B cell (primary cell): ENCODE results near the gene NCKAP1. TPM values are rescaled to one million over a fixed set of nuclear protein-coding genes. Genes with fewer than 3 reads are reported as not detected.

ENCODE experiments used
- ATAC-seq: fragments of 200-7000 bp; cut with Tn5 transposase; one replicate; pipeline ENCODE4 v1.10.0; 2021; ENCODE audit warnings: low read depth, mild to moderate bottlenecking, moderate number of reproducible peaks, moderate library complexity
- CTCF ChIA-PET: fragments of 350-600 bp; sonication (Branson Sonifier 250); formaldehyde crosslinking; loops from one replicate; lab custom pipeline; 2021; ENCODE audit warnings: antibody characterized with exemption, inconsistent platforms; lab: Charles Lee
- POLR2A ChIA-PET: fragments of 350-600 bp; sonication (Branson Sonifier 250); formaldehyde crosslinking; loops from one replicate; lab custom pipeline; 2021; ENCODE audit warnings: antibody characterized with exemption; lab: Charles Lee
- DNase-seq: peaks from one replicate; pipeline ENCODE4 v3.0.0; 2013
- H2AFZ ChIP-seq: 2 replicates; pipeline ENCODE4 v1.6.1; 2012; ENCODE audit warnings: mild to moderate bottlenecking, low read depth, low read length; ENCODE audit not compliant: insufficient read depth, poor library complexity, severe bottlenecking
- H3K27ac ChIP-seq, 2 donors: 1 replicate in 1 of 2; 2 replicates in 1 of 2; pipeline ENCODE4 v1.5.1; 2012 to 2013; ENCODE audit warnings: low read length in 2 of 2, mild to moderate bottlenecking in 2 of 2, moderate library complexity in 1 of 2
- H3K27me3 ChIP-seq, 4 experiments: fragments of 200-600 bp in 1 of 4; sonication (generic) in 1 of 4; replicated peaks in 1 of 4; 1 replicate in 2 of 4; 2 replicates in 2 of 4; pipeline versions ENCODE4 v1.6.1 to v1.7.0; 2013 to 2016; ENCODE audit warnings: low read length in 3 of 4, mild to moderate bottlenecking in 2 of 4, mixed read lengths in 1 of 4, moderate library complexity in 1 of 4; ENCODE audit not compliant: insufficient read depth in 4 of 4, control insufficient read depth in 3 of 4; ENCODE audit errors: control extremely low read depth in 1 of 4
- H3K36me3 ChIP-seq, 2 experiments: replicated peaks in 1 of 2; 1 replicate in 1 of 2; 2 replicates in 1 of 2; pipeline versions ENCODE4 v1.6.1 to v1.7.1; 2013; ENCODE audit warnings: low read length in 1 of 2; ENCODE audit not compliant: insufficient read depth in 2 of 2, control insufficient read depth in 1 of 2; ENCODE audit errors: control extremely low read depth in 1 of 2, extremely low read depth in 1 of 2
- H3K4me1 ChIP-seq, 2 donors: fragments of 200-600 bp in 1 of 2; sonication (generic) in 1 of 2; 1 replicate in 1 of 2; 2 replicates in 1 of 2; pipeline versions ENCODE4 v1.5.1 to v1.6.1; 2013 to 2017; ENCODE audit warnings: low read length in 2 of 2; ENCODE audit not compliant: control insufficient read depth in 2 of 2, insufficient read depth in 2 of 2
- H3K4me2 ChIP-seq: replicated peaks from 2 replicates; pipeline ENCODE3; 2012; ENCODE audit warnings: mild to moderate bottlenecking, low read depth, low read length; ENCODE audit not compliant: poor library complexity, severe bottlenecking
- H3K4me3 ChIP-seq, 5 experiments: fragments of 200-600 bp in 1 of 5; sonication (generic) in 1 of 5; 1 replicate in 3 of 5; 2 replicates in 2 of 5; pipeline versions ENCODE4 v1.5.1 to v1.7.0; 2011 to 2016; ENCODE audit warnings: low read length in 4 of 5, mild to moderate bottlenecking in 4 of 5, low read depth in 2 of 5, control low read depth in 1 of 5, moderate library complexity in 1 of 5; ENCODE audit not compliant: insufficient read depth in 1 of 5; ENCODE audit errors: control extremely low read depth in 1 of 5, extremely low read depth in 1 of 5
- H3K79me2 ChIP-seq: fragments of 200-600 bp; sonication (generic); one replicate; pipeline ENCODE4 v1.6.0; 2016; ENCODE audit warnings: low read length; ENCODE audit not compliant: control insufficient read depth, insufficient read depth
- H3K9ac ChIP-seq: fragments of 200-600 bp; sonication (generic); 2 replicates; pipeline ENCODE4 v1.6.1; 2017; ENCODE audit warnings: mild to moderate bottlenecking, low read length, moderate library complexity
- H3K9me3 ChIP-seq, 3 donors: one replicate each; pipeline versions ENCODE4 v1.6.1 to v1.7.1; 2013; ENCODE audit warnings: low read length in 2 of 3; ENCODE audit not compliant: control insufficient read depth in 2 of 3, insufficient read depth in 1 of 3; ENCODE audit errors: control extremely low read depth in 1 of 3
- H4K20me1 ChIP-seq: 2 replicates; pipeline ENCODE4 v1.6.0; 2012; ENCODE audit warnings: mild to moderate bottlenecking, low read length; ENCODE audit not compliant: insufficient read depth, control insufficient read depth, poor library complexity, severe bottlenecking
- H3K27ac Mint-ChIP-seq: one replicate; pipeline ENCODE4 v1.8.0; 2021; ENCODE audit warnings: mixed read lengths
- H3K27me3 Mint-ChIP-seq: one replicate; pipeline ENCODE4 v1.8.0; 2021; ENCODE audit warnings: mixed read lengths
- H3K4me1 Mint-ChIP-seq: one replicate; pipeline ENCODE4 v1.8.0; 2021; ENCODE audit warnings: mixed read lengths
- H3K4me3 Mint-ChIP-seq: one replicate; pipeline ENCODE4 v1.8.0; 2021; ENCODE audit warnings: mixed read lengths
- H3K9me3 Mint-ChIP-seq: one replicate; pipeline ENCODE4 v1.8.0; 2022; ENCODE audit warnings: mixed read lengths; ENCODE audit not compliant: insufficient read depth
- CTCF ChIP-seq: fragments of 200-600 bp; IDR thresholded peaks from one replicate; pipeline ENCODE4 v1.8.0; 2022; ENCODE audit warnings: antibody characterized with exemption, mild to moderate bottlenecking
- EZH2 ChIP-seq: IDR thresholded peaks from 2 replicates; pipeline ENCODE4 v1.6.1; 2012; ENCODE audit warnings: borderline replicate concordance, low read depth, mild to moderate bottlenecking, moderate library complexity, low read length; ENCODE audit not compliant: insufficient read depth, poor library complexity, severe bottlenecking
- WGBS: methylation state at CpG from one replicate; pipeline ENCODE4 v1.1.5; 2013; ENCODE audit warnings: missing lambda C conversion rate; ENCODE audit not compliant: insufficient coverage; 5-methylcytosine and 5-hydroxymethylcytosine counted together
- intact Hi-C: fragments of 100-400 bp; cut with micrococcal nuclease; formaldehyde crosslinking; loops from one replicate; pipeline ENCODE4 v1.10.0; 2022
- polyA plus RNA-seq: library from polyadenylated mRNA; depleted of rRNA; stranded (reverse); fragments of >200 nt; gene quantifications from 2 replicates; pipeline ENCODE4 v1.2.3, GENCODE V29; 2012
- total RNA-seq, 2 donors: library from RNA; stranded (reverse); fragments of 120-200 nt in 1 of 2; gene quantifications; 1 replicate in 1 of 2; 2 replicates in 1 of 2; pipeline versions ENCODE4 v1.2.3 to v1.2.4, GENCODE V29; 2013 to 2022

The NCKAP1 gene
- total and polyA plus RNA-seq, 2 donors (not counting 1 experiment from before 2014, with no cell fraction given): 0.05 TPM; not detected in 1

DNA sequence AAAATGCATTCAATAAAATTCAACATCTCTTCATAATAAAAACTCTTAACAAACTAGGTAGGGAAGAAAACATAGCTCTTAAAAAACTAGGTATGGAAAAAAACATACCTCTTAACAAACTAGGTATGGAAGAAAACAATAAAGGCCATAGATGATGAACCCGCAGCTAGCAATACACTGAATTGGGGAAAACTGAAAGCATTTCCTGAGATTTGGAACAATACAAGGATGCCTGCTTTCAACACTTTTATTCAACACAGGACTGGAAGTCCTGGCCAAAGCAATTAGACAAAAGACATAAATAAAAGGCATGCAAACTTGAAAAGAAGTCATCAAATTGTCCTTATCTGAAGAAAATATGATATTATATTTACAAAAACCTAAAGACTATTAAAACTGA lies 67.8 kb downstream of the NCKAP1 start:
- no CpG with 5 or more reads among the region's 1 CpG for WGBS
- Histone ChIP-seq H3K9me3 (no peaks in the 10 kb centered on the region), H3K79me2 (no peaks in the 10 kb centered on the region), H3K36me3 (no peaks in the 10 kb centered on the region), H3K27me3 (peaks cover 0 to 4% (median 0%) of the 10 kb centered on the region in 4 experiments), H4K20me1 (no peaks in the 10 kb centered on the region), H3K9ac (no peak overlapping the region), H3K4me3 (no peak overlapping the region), H3K4me1 (no peaks in the 10 kb centered on the region), H3K27ac (no peak overlapping the region), H3K4me2 (no peak overlapping the region), H2AFZ (no peak overlapping the region)
- H3K4me1 Mint-ChIP-seq: peaks cover 1% of the 10 kb centered on the region
- no peaks in the 10 kb centered on the region for H3K9me3 Mint-ChIP-seq
- no peak for DNase-seq
- no peak overlapping the region for H3K4me3 Mint-ChIP-seq
- CTCF ChIA-PET: interaction anchor here (1.8 kb wide), 1 partner anchor 10 kb away, joined by 9 read pairs; no protein-coding TSS in a partner anchor
- POLR2A ChIA-PET: no interaction called here
- TF ChIP-seq EZH2 (no peak), CTCF (no peak)
- peaks cover 3% of the 10 kb centered on the region for H3K27me3 Mint-ChIP-seq
- intact Hi-C loops: no loop called here
- ATAC-seq: no peak
- no peak overlapping the region for H3K27ac Mint-ChIP-seq

DNA sequence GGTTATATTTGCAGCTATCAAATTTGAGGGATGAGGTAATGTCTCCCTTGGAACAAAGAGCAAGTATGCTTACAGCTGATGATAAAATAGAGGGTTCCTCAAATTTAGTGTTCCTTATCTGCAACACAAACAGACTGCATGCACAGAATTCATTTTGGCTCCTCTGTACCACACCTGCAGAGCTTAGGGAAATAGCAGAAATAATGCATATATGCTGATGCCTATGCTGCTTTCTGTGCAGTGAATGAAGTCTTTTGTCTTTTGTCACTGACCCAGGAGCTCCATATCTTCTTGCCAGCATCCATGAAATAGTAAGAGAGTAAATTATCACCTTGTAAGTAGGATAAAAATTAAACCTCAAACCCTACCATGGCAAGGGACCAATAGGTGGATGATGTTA lies 69.8 kb downstream of the NCKAP1 start:
- Mint-ChIP-seq H3K9me3 (no peaks in the 10 kb centered on the region), H3K4me3 (no peak overlapping the region)

More for the DNA sequence above, 69.8 kb downstream of the NCKAP1 start:
- no peak for DNase-seq
- intact Hi-C loops: no loop called here
- Histone ChIP-seq H3K4me1 (no peaks in the 10 kb centered on the region), H4K20me1 (no peaks in the 10 kb centered on the region), H2AFZ (no peak overlapping the region), H3K4me2 (no peak overlapping the region), H3K27ac (no peak overlapping the region), H3K9ac (no peak overlapping the region), H3K4me3 (no peak overlapping the region), H3K79me2 (no peaks in the 10 kb centered on the region), H3K36me3 (no peaks in the 10 kb centered on the region), H3K27me3 (peaks cover 0 to 4% (median 0%) of the 10 kb centered on the region in 4 experiments), H3K9me3 (no peaks in the 10 kb centered on the region)
- ATAC-seq: no peak
- Mint-ChIP-seq H3K27me3 (peaks cover 3% of the 10 kb centered on the region), H3K27ac (no peak overlapping the region), H3K4me1 (peaks cover 1% of the 10 kb centered on the region)
- POLR2A ChIA-PET: no interaction called here
- CTCF ChIA-PET: interaction anchor here (0.8 to 1.0 kb wide), 2 partner anchors 11 to 302 kb away, joined by 3 to 4 read pairs; no protein-coding TSS in a partner anchor
- TF ChIP-seq CTCF (no peak), EZH2 (no peak)
